ENCODE results near the gene OR2T34. TPM values are rescaled to one million over a fixed set of nuclear protein-coding genes. Genes with fewer than 3 reads are reported as not detected.

The OR2T34 gene
- polyA plus RNA-seq, 2 of the 4 experiments (the other 2 are of a cell fraction), result not detected

DNA sequence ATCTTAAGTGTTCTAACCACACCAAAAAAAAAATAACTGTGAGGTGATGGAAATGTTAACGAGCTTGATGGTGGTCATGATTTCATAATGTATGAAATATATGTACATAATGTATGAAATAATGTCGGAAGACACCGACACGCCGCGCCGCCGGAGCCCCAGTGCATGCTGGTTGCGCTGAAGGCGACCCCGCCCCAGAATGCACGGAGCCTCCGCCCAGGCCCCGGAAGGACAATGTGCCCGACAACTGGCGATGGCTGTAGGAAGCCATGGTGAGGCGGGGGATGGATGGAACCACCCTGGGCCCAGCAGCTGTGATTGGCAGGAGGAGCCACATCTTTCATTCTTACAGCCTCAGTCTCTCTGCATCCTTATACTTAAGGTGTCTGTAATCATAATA is 15.5 kb upstream of the OR2T34 start:
- Histone ChIP-seq H3K4me3 (no peak overlapping the region), H3K4me2 (no peak overlapping the region), H3K9me3 (no peaks in the 10 kb centered on the region), H3K4me1 (no peaks in the 10 kb centered on the region), H3K27ac (no peak overlapping the region)
- no peak for TF ChIP-seq POLR2A (IDR thresholded peaks at IDR 0.05; ENCODE audit: low read length)
- TF ChIP-seq POLR2AphosphoS2 (conservative IDR thresholded peaks at IDR 0.05; ENCODE audit: low read length), result no peak
- TF ChIP-seq, protein P1, sequence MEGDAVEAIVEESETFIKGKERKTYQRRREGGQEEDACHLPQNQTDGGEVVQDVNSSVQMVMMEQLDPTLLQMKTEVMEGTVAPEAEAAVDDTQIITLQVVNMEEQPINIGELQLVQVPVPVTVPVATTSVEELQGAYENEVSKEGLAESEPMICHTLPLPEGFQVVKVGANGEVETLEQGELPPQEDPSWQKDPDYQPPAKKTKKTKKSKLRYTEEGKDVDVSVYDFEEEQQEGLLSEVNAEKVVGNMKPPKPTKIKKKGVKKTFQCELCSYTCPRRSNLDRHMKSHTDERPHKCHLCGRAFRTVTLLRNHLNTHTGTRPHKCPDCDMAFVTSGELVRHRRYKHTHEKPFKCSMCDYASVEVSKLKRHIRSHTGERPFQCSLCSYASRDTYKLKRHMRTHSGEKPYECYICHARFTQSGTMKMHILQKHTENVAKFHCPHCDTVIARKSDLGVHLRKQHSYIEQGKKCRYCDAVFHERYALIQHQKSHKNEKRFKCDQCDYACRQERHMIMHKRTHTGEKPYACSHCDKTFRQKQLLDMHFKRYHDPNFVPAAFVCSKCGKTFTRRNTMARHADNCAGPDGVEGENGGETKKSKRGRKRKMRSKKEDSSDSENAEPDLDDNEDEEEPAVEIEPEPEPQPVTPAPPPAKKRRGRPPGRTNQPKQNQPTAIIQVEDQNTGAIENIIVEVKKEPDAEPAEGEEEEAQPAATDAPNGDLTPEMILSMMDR (IDR thresholded peaks at IDR 0.05), result no peak
- no peak for TF ChIP-seq EP300 (IDR thresholded peaks at IDR 0.05)
- TF ChIP-seq, protein P2, sequence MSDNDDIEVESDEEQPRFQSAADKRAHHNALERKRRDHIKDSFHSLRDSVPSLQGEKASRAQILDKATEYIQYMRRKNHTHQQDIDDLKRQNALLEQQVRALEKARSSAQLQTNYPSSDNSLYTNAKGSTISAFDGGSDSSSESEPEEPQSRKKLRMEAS (IDR thresholded peaks at IDR 0.05), result no peak
- TF ChIP-seq RCOR1 (IDR thresholded peaks at IDR 0.05; ENCODE audit: low read depth, low read length), result no peak
- TF ChIP-seq, protein P3, sequence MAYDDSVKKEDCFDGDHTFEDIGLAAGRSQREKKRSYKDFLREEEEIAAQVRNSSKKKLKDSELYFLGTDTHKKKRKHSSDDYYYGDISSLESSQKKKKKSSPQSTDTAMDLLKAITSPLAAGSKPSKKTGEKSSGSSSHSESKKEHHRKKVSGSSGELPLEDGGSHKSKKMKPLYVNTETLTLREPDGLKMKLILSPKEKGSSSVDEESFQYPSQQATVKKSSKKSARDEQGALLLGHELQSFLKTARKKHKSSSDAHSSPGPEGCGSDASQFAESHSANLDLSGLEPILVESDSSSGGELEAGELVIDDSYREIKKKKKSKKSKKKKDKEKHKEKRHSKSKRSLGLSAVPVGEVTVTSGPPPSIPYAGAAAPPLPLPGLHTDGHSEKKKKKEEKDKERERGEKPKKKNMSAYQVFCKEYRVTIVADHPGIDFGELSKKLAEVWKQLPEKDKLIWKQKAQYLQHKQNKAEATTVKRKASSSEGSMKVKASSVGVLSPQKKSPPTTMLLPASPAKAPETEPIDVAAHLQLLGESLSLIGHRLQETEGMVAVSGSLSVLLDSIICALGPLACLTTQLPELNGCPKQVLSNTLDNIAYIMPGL (CRISPR knock-in tag; IDR thresholded peaks at IDR 0.05; ENCODE audit: borderline replicate concordance), result no peak
- TF ChIP-seq KDM1A (IDR thresholded peaks at IDR 0.05; ENCODE audit: low read depth), result no peak
- TF ChIP-seq CBX8 (IDR thresholded peaks at IDR 0.05), result no peak
- no peak for TF ChIP-seq EHMT2 (IDR thresholded peaks at IDR 0.05; ENCODE audit: low read depth)
- no peak for TF ChIP-seq ZNF302 (CRISPR knock-in tag; IDR thresholded peaks at IDR 0.05)
- TF ChIP-seq, protein P4, sequence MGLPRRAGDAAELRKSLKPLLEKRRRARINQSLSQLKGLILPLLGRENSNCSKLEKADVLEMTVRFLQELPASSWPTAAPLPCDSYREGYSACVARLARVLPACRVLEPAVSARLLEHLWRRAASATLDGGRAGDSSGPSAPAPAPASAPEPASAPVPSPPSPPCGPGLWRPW (IDR thresholded peaks at IDR 0.05), result no peak
- TF ChIP-seq RARB (CRISPR knock-in tag; IDR thresholded peaks at IDR 0.05), result no peak
- TF ChIP-seq JUNB (IDR thresholded peaks at IDR 0.05), result no peak
- TF ChIP-seq HOXA7 (CRISPR knock-in tag; IDR thresholded peaks at IDR 0.05), result no peak
- no peak for TF ChIP-seq NR3C1 (IDR thresholded peaks at IDR 0.05)
- TF ChIP-seq, protein P5, sequence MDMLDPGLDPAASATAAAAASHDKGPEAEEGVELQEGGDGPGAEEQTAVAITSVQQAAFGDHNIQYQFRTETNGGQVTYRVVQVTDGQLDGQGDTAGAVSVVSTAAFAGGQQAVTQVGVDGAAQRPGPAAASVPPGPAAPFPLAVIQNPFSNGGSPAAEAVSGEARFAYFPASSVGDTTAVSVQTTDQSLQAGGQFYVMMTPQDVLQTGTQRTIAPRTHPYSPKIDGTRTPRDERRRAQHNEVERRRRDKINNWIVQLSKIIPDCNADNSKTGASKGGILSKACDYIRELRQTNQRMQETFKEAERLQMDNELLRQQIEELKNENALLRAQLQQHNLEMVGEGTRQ (IDR thresholded peaks at IDR 0.05), result no peak
- no peak for TF ChIP-seq JUN (IDR thresholded peaks at IDR 0.05)
- no peak for TF ChIP-seq ZC3H11A (IDR thresholded peaks at IDR 0.05)
- TF ChIP-seq TP53 (CRISPR knock-in tag; IDR thresholded peaks at IDR 0.05), result no peak
- DNase-seq (ENCODE audit: low read depth in 1 of 2, low spot score in 1 of 2) (no peak), FAIRE-seq (no peak), ATAC-seq (no peak)
- WGBS (ENCODE audit: missing lambda C conversion rate), result 54% methylated on average over 17 of the region's 17 CpGs
- CTCF ChIA-PET, result interaction anchor here (1.6 kb wide), 1 partner anchor 15 kb away, joined by 4 read pairs; no protein-coding TSS in a partner anchor
- POLR2A ChIA-PET, result no interaction called here

DNA sequence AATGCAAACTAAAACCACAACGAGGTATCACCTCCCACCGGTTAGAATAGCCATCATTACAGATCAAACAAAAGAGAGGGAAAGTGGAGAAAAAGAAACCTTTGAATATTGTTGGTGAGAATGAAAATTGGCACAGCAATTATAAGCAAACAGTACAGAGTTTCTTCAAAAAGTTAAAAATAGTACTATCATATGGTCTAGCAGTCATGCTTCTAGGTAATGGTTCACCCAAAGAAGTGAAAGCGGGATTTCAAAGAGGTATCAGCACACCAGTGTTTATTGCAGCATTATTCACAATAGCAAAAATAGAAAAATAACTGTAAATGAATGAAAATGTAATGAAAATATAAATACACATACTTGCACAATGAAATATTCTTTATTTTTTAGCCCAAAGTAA is 14.8 kb upstream of the OR2T34 start:
- FAIRE-seq, result no peak
- no peak for DNase-seq (ENCODE audit: low read depth in 1 of 2, low spot score in 1 of 2)
- no peaks in the 10 kb centered on the region for H3K9me3 ChIP-seq
- ATAC-seq, result no peak
- H3K4me1 ChIP-seq, result no peaks in the 10 kb centered on the region
- ChIA-PET POLR2A (no interaction called here), CTCF (interaction anchor here (1.6 kb wide), 1 partner anchor 16 kb away, joined by 4 read pairs; no protein-coding TSS in a partner anchor)
- TF ChIP-seq JUNB (IDR thresholded peaks at IDR 0.05), result no peak
- no peak for TF ChIP-seq JUN (IDR thresholded peaks at IDR 0.05)
- TF ChIP-seq POLR2A (IDR thresholded peaks at IDR 0.05; ENCODE audit: low read length), result no peak
- no peak for TF ChIP-seq RARB (CRISPR knock-in tag; IDR thresholded peaks at IDR 0.05)
- no peak for TF ChIP-seq EHF (CRISPR knock-in tag; IDR thresholded peaks at IDR 0.05)
- H3K4me2 ChIP-seq, result no peak overlapping the region
- WGBS (ENCODE audit: missing lambda C conversion rate), result 7% methylated on average over 3 of the region's 3 CpGs
- no peak overlapping the region for H3K27ac ChIP-seq
- no peak overlapping the region for H3K4me3 ChIP-seq

DNA sequence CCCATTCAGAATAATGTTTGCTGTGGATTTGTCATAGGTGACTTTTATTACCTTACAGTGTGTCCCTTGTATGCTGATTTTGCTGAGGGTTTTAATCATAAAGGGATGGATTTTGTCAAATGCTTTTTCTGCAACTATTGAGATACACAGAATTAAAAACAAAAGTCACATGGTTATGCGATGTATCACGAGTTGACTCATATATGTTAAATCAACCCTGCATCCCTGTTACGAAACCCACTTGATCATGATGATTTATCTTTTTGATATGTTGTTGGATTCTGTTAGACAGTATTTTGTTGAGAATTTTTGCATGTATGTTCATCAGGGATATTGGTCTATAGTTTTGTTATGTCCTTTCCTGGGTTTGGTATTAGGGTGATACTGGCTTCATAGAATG is 10.7 kb upstream of the OR2T34 start:
- Histone ChIP-seq H3K4me1 (no peaks in the 10 kb centered on the region), H3K27ac (no peak overlapping the region), H3K9me3 (no peaks in the 10 kb centered on the region), H3K4me3 (no peak overlapping the region), H3K4me2 (no peak overlapping the region)
- DNase-seq (ENCODE audit: low read depth in 1 of 2, low spot score in 1 of 2), result no peak
- POLR2A ChIA-PET, result no interaction called here
- no peak for ATAC-seq
- TF ChIP-seq KDM5A (IDR thresholded peaks at IDR 0.05) (no peak), MAZ (IDR thresholded peaks at IDR 0.05; ENCODE audit: borderline replicate concordance, low read depth, low read length) (no peak), RCOR1 (IDR thresholded peaks at IDR 0.05; ENCODE audit: low read depth, low read length) (no peak), NR3C1 (IDR thresholded peaks at IDR 0.05) (no peak), SMC3 (IDR thresholded peaks at IDR 0.05) (no peak), CHD4 (IDR thresholded peaks at IDR 0.05; ENCODE audit: borderline replicate concordance) (no peak), RAD21 (conservative IDR thresholded peaks at IDR 0.05 in 1 of 2, IDR thresholded peaks at IDR 0.05 in 1 of 2) (no peak), ZC3H11A (IDR thresholded peaks at IDR 0.05) (no peak), ZNF302 (CRISPR knock-in tag; IDR thresholded peaks at IDR 0.05) (no peak)
- TF ChIP-seq, protein P6, sequence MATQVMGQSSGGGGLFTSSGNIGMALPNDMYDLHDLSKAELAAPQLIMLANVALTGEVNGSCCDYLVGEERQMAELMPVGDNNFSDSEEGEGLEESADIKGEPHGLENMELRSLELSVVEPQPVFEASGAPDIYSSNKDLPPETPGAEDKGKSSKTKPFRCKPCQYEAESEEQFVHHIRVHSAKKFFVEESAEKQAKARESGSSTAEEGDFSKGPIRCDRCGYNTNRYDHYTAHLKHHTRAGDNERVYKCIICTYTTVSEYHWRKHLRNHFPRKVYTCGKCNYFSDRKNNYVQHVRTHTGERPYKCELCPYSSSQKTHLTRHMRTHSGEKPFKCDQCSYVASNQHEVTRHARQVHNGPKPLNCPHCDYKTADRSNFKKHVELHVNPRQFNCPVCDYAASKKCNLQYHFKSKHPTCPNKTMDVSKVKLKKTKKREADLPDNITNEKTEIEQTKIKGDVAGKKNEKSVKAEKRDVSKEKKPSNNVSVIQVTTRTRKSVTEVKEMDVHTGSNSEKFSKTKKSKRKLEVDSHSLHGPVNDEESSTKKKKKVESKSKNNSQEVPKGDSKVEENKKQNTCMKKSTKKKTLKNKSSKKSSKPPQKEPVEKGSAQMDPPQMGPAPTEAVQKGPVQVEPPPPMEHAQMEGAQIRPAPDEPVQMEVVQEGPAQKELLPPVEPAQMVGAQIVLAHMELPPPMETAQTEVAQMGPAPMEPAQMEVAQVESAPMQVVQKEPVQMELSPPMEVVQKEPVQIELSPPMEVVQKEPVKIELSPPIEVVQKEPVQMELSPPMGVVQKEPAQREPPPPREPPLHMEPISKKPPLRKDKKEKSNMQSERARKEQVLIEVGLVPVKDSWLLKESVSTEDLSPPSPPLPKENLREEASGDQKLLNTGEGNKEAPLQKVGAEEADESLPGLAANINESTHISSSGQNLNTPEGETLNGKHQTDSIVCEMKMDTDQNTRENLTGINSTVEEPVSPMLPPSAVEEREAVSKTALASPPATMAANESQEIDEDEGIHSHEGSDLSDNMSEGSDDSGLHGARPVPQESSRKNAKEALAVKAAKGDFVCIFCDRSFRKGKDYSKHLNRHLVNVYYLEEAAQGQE (IDR thresholded peaks at IDR 0.05), result no peak
- 8% methylated on average over 3 of the region's 3 CpGs for WGBS (ENCODE audit: missing lambda C conversion rate)
- no peak for FAIRE-seq
- CTCF ChIA-PET, result no interaction called here

All from A549 (cell line).